Astrocyte of the hippocampus (primary cell): ENCODE data around the gene TAS2R40.
"Not testable (repeated sequence)": the region's sequence is repeated elsewhere in the genome, so short reads cannot be mapped to it uniquely, and the experiment has no call there.

Experiments used
- DNase-seq: peaks from one replicate; pipeline ENCODE4 v3.0.0; 2011; ENCODE audit warnings: low read depth, low spot score

The TAS2R40 gene

GRCh38 chr7:143250199-143250598 is 28.4 kb downstream of the TAS2R40 start:
- no peak for DNase-seq

- DNase-seq: no peak
Measured at GRCh38 chr7:143250822-143251221, 29.0 kb downstream of the TAS2R40 start.

- no peak for DNase-seq
Measured at GRCh38 chr7:143252006-143252405, 30.2 kb downstream of the TAS2R40 start.

GRCh38 chr7:143255564-143255963 is 33.7 kb downstream of the TAS2R40 start:
- no peak for DNase-seq

GRCh38 chr7:143256325-143256724 is 34.5 kb downstream of the TAS2R40 start:
- no peak for DNase-seq

- DNase-seq: no peak
Measured at GRCh38 chr7:143256932-143257331, 35.1 kb downstream of the TAS2R40 start.

GRCh38 chr7:143257501-143257900 is 35.7 kb downstream of the TAS2R40 start:
- DNase-seq: no peak

- DNase-seq: no peak
Measured at GRCh38 chr7:143258831-143259230, 37.0 kb downstream of the TAS2R40 start.

- no peak for DNase-seq
Measured at GRCh38 chr7:143259765-143260164, 37.9 kb downstream of the TAS2R40 start.

GRCh38 chr7:143261901-143262300 is 40.1 kb downstream of the TAS2R40 start:
- DNase-seq: no peak

- DNase-seq: peak; percentile 86
Measured at GRCh38 chr7:143263266-143264195, 41.7 kb downstream of the TAS2R40 start, which contains the start of gene GSTK1. Gene GSTK1, plus strand, starts transcription at chr7:143263441. Its CDS starts 73 bp downstream, at chr7:143263514.

- DNase-seq: not testable (repeated sequence)
Measured at GRCh38 chr7:143264196-143264568, 42.3 kb downstream of the TAS2R40 start.

- DNase-seq: no peak
Measured at GRCh38 chr7:143265017-143265693, 43.3 kb downstream of the TAS2R40 start.

GRCh38 chr7:143269251-143269650 is 47.4 kb downstream of the TAS2R40 start:
- no peak for DNase-seq

- DNase-seq: no peak
Measured at GRCh38 chr7:143271240-143271639, 49.4 kb downstream of the TAS2R40 start.
